Endothelial cell of umbilical vein (primary cell): ENCODE data around the gene TMEM175. TPM values are rescaled to one million over a fixed set of nuclear protein-coding genes. Genes with fewer than 3 reads are reported as not detected.

Source experiments
- BruUV-seq: library from RNA; stranded (reverse); fragments of 400-500 nt; replicated peaks from 2 replicates; lab custom pipeline; 2021; lab: Mats Ljungman, UMichigan
- CTCF ChIA-PET: fragments of 300-600, 350-600 bp; sonication (Branson Sonifier 250); formaldehyde crosslinking; loops from one replicate; lab custom pipeline; 2021; ENCODE audit warnings: antibody characterized with exemption, inconsistent platforms; lab: Charles Lee
- POLR2A ChIA-PET: fragments of 300-600, 350-600 bp; sonication (Branson Sonifier 250); formaldehyde crosslinking; loops from one replicate; lab custom pipeline; 2021; ENCODE audit warnings: antibody characterized with exemption, inconsistent platforms; lab: Charles Lee
- DNase-seq: peaks from one replicate; pipeline ENCODE4 v3.0.0-alpha.2; 2011; ENCODE audit warnings: low read depth, low spot score
- FAIRE-seq: peaks from 2 replicates; lab custom pipeline; 2011; peaks lifted over from hg19 to GRCh38; lab: Jason Lieb, UNC
- H2AFZ ChIP-seq: 2 replicates; pipeline ENCODE4 v1.6.0; 2012; ENCODE audit warnings: low read depth, low read length, control low read depth, inconsistent platforms
- H3K27ac ChIP-seq: 2 replicates; pipeline ENCODE4 v1.5.1; 2011; ENCODE audit warnings: low read depth, mild to moderate bottlenecking, control low read depth, low read length, moderate library complexity; ENCODE audit not compliant: insufficient read depth
- H3K27me3 ChIP-seq, 2 experiments: 2 replicates each; pipeline versions ENCODE4 v1.6.0 to v1.6.1; 2011; ENCODE audit warnings: low read length in 2 of 2, mixed read lengths in 1 of 2; ENCODE audit not compliant: control insufficient read depth in 2 of 2, insufficient read depth in 2 of 2
- H3K36me3 ChIP-seq, 2 experiments: 2 replicates in 1 of 2; 3 replicates in 1 of 2; pipeline ENCODE4 v1.5.1; 2011; ENCODE audit warnings: low read length in 2 of 2, mild to moderate bottlenecking in 1 of 2, moderate library complexity in 1 of 2; ENCODE audit not compliant: control insufficient read depth in 2 of 2, insufficient read depth in 2 of 2; ENCODE audit errors: extremely low read depth in 1 of 2
- H3K4me1 ChIP-seq: 3 replicates; pipeline ENCODE4 v1.5.1; 2011; ENCODE audit warnings: mild to moderate bottlenecking, low read length; ENCODE audit not compliant: control insufficient read depth, insufficient read depth; ENCODE audit errors: extremely low read depth
- H3K4me2 ChIP-seq: 2 replicates; pipeline ENCODE4 v1.6.1; 2011; ENCODE audit warnings: low read length, control low read depth, mixed read lengths; ENCODE audit not compliant: insufficient read depth
- H3K4me3 ChIP-seq, 3 experiments: fragments of 200-600 bp in 1 of 3; sonication (generic), shearing (Covaris generic) in 1 of 3; replicated peaks in 1 of 3; 2 replicates each; pipeline ENCODE4 v1.5.1; 2011 to 2016; ENCODE audit warnings: control low read depth in 3 of 3, low read length in 3 of 3, mild to moderate bottlenecking in 2 of 3, inconsistent platforms in 1 of 3, low read depth in 1 of 3, moderate library complexity in 1 of 3; ENCODE audit not compliant: insufficient read depth in 1 of 3
- H3K79me2 ChIP-seq: 2 replicates; pipeline ENCODE4 v1.6.0; 2012; ENCODE audit warnings: low read length, inconsistent platforms; ENCODE audit not compliant: control insufficient read depth, insufficient read depth
- H3K9ac ChIP-seq: replicated peaks from 2 replicates; pipeline ENCODE3; 2011; ENCODE audit warnings: low read length, control low read depth; ENCODE audit not compliant: insufficient read depth; ENCODE audit errors: extremely low read depth
- H3K9me1 ChIP-seq: replicated peaks from 3 replicates; pipeline ENCODE4 v1.6.0; 2011; ENCODE audit warnings: mild to moderate bottlenecking, low read length; ENCODE audit not compliant: control insufficient read depth, insufficient read depth; ENCODE audit errors: extremely low read depth
- H3K9me3 ChIP-seq: replicated peaks from 2 replicates; pipeline ENCODE4 v1.5.1; 2012; ENCODE audit warnings: low read length, inconsistent platforms; ENCODE audit not compliant: control insufficient read depth, insufficient read depth
- H4K20me1 ChIP-seq: replicated peaks from 2 replicates; pipeline ENCODE3; 2011; ENCODE audit warnings: mild to moderate bottlenecking, low read length; ENCODE audit not compliant: control insufficient read depth, insufficient read depth; ENCODE audit errors: extremely low read depth
- EZH2 ChIP-seq: IDR thresholded peaks from 2 replicates; pipeline ENCODE4 v1.6.1; 2012; ENCODE audit warnings: borderline replicate concordance, low read depth, mild to moderate bottlenecking, moderate library complexity, low read length, inconsistent platforms; ENCODE audit not compliant: severe bottlenecking
- FOS ChIP-seq: IDR thresholded peaks from 2 replicates; pipeline ENCODE4 v1.6.1; 2011; ENCODE audit warnings: mild to moderate bottlenecking, low read length, moderate library complexity, borderline replicate concordance; ENCODE audit not compliant: insufficient read depth
- GATA2 ChIP-seq: IDR thresholded peaks from 2 replicates; pipeline ENCODE4 v1.7.0; 2011; ENCODE audit warnings: low read depth, mild to moderate bottlenecking, moderate library complexity, mixed read lengths, low read length; ENCODE audit not compliant: insufficient read length, insufficient read depth
- JUN ChIP-seq: IDR thresholded peaks from 2 replicates; pipeline ENCODE4 v1.6.1; 2011; ENCODE audit warnings: borderline replicate concordance, low read depth; ENCODE audit not compliant: insufficient read length, insufficient read depth
- MYC ChIP-seq: IDR thresholded peaks from one replicate; pipeline ENCODE4 v1.6.1; 2011; ENCODE audit warnings: mild to moderate bottlenecking, low read depth, low read length
- POLR2A ChIP-seq: IDR thresholded peaks from 2 replicates; pipeline ENCODE4 v1.6.1; 2012; ENCODE audit warnings: low read depth, mild to moderate bottlenecking, control low read depth, low read length
- POLR2AphosphoS5 ChIP-seq: IDR thresholded peaks from 2 replicates; pipeline ENCODE4 v1.6.1; 2012; ENCODE audit warnings: low read depth, mild to moderate bottlenecking, control low read depth, low read length, moderate library complexity; ENCODE audit not compliant: insufficient read depth
- dilution Hi-C: fragments of 300-500 bp; cut with MboI; formaldehyde crosslinking; loops from one replicate; pipeline ENCODE4 v1.15.0; 2019; ENCODE audit warnings: low sequenced_read_pairs; ENCODE audit not compliant: extremely low pct_ligation_motif_present
- intact Hi-C: fragments of 100-400 bp; cut with micrococcal nuclease; formaldehyde crosslinking; loops from one replicate; pipeline ENCODE4 v1.10.0; 2022
- polyA plus RNA-seq, 4 experiments: library from polyadenylated mRNA; depleted of rRNA in 3 of 4; stranded (reverse) in 3 of 4; unstranded in 1 of 4; fragments of >200 nt; gene quantifications; 2 replicates each; pipeline versions ENCODE4 v1.2.1 to v1.2.3, GENCODE V29; 2011 to 2012; ENCODE audit warnings: missing spikeins in 1 of 4
- total RNA-seq: library from RNA; stranded (reverse); gene quantifications from 2 replicates; pipeline ENCODE4 v1.2.3, GENCODE V29; 2021
- TF ChIP-seq, protein P1 (sequence below), 2 donors: IDR thresholded peaks; 1 replicate in 1 of 2; 2 replicates in 1 of 2; pipeline ENCODE4 v1.5.1; 2011; ENCODE audit warnings: low read length in 2 of 2, mild to moderate bottlenecking in 2 of 2, moderate library complexity in 2 of 2, control low read depth in 1 of 2, inconsistent platforms in 1 of 2, low read depth in 1 of 2; ENCODE audit not compliant: insufficient read depth in 1 of 2; ENCODE audit errors: extremely low read depth in 1 of 2
- TF ChIP-seq, protein P2 (sequence below): IDR thresholded peaks from 2 replicates; pipeline ENCODE4 v1.6.1; 2011; ENCODE audit not compliant: insufficient read depth, insufficient read length

Gene TMEM175
- total and polyA plus RNA-seq, 2 donors (not counting 3 experiments of a cell fraction or from before 2014, with no cell fraction given): 21.9 to 80.1 TPM

DNA sequence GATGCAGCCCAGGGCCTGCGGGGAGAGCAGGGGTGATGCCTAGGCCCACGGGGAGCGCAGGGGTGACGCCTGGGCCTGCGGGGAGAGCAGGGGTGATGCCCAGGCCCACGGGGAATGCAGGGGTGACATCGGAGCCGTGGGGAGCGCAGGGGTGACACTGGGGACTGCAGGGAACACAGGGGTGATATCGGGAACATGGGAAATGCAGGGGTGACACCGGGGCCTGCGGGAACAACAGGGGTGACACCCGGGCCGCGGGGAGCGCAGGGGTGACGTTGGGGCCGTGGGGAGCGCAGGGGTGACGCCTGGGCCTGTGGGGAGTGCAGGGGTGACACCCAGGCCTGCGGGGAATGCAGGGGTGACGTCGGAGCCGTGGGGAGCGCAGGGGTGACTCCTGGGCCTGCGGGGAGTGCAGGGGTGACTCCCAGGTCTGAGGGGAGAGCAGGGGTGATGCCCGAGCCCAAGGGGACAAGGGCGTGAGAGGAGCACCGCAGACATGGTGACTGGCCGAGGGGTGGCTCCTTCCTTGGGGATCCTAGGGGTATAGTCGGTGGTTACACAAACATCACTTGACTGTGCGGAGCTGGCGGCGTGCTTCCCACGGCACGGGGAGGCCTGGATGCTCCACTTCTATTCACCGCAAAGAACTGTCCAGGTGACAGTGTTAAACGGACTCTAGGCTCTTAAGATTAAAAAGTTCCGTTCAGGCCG is 38.1 kb upstream of the TMEM175 start:
- TF ChIP-seq GATA2 (no peak), POLR2AphosphoS5 (no peak), EZH2 (no peak), FOS (no peak), MYC (no peak), POLR2A (no peak), JUN (no peak)
- TF ChIP-seq, protein P1, sequence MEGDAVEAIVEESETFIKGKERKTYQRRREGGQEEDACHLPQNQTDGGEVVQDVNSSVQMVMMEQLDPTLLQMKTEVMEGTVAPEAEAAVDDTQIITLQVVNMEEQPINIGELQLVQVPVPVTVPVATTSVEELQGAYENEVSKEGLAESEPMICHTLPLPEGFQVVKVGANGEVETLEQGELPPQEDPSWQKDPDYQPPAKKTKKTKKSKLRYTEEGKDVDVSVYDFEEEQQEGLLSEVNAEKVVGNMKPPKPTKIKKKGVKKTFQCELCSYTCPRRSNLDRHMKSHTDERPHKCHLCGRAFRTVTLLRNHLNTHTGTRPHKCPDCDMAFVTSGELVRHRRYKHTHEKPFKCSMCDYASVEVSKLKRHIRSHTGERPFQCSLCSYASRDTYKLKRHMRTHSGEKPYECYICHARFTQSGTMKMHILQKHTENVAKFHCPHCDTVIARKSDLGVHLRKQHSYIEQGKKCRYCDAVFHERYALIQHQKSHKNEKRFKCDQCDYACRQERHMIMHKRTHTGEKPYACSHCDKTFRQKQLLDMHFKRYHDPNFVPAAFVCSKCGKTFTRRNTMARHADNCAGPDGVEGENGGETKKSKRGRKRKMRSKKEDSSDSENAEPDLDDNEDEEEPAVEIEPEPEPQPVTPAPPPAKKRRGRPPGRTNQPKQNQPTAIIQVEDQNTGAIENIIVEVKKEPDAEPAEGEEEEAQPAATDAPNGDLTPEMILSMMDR (IDR thresholded peaks at IDR 0.05; ENCODE audit: extremely low read depth in 1 of 2, insufficient read depth in 1 of 2, low read depth in 1 of 2, low read length in 2 of 2): no peak
- TF ChIP-seq, protein P2, sequence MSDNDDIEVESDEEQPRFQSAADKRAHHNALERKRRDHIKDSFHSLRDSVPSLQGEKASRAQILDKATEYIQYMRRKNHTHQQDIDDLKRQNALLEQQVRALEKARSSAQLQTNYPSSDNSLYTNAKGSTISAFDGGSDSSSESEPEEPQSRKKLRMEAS: no peak
- Histone ChIP-seq H3K9ac (no peak overlapping the region), H3K27me3 (no peaks in the 10 kb centered on the region), H3K9me1 (no peaks in the 10 kb centered on the region), H3K36me3 (peaks cover 0 to 32% of the 10 kb centered on the region in 2 experiments), H3K27ac (no peak overlapping the region), H3K9me3 (no peaks in the 10 kb centered on the region), H3K4me1 (no peaks in the 10 kb centered on the region), H2AFZ (no peak overlapping the region), H3K4me3 (no peak overlapping the region), H3K4me2 (no peak overlapping the region), H3K79me2 (no peaks in the 10 kb centered on the region), H4K20me1 (no peaks in the 10 kb centered on the region)
- FAIRE-seq (no peak), DNase-seq (no peak)
- CTCF ChIA-PET: no interaction called here
- intact Hi-C loops (no loop called here), dilution Hi-C loops (no loop called here)
- BruUV-seq: no TSS peak
- POLR2A ChIA-PET: no interaction called here
